SU-DHL-6 (cell line): ENCODE measurements around the gene SHOC2.

Experiments used
- H2AFZ ChIP-seq: fragments of 200-600 bp; sonication (generic); 2 replicates; pipeline ENCODE4 v1.6.1; 2014; ENCODE audit warnings: low read depth, mild to moderate bottlenecking, moderate library complexity, mixed read lengths, antibody characterized with exemption, low read length; ENCODE audit not compliant: severe bottlenecking
- H3F3A ChIP-seq: fragments of 200-600 bp; shearing (Covaris generic); 2 replicates; pipeline ENCODE4 v1.6.0; 2016; ENCODE audit warnings: antibody characterized with exemption, mild to moderate bottlenecking; ENCODE audit not compliant: insufficient read depth
- H3K27ac ChIP-seq: fragments of 200-600 bp; sonication (generic); 2 replicates; pipeline ENCODE4 v1.5.1; 2016; ENCODE audit warnings: low read depth, mild to moderate bottlenecking, low read length, moderate library complexity, mixed read lengths
- H3K27me3 ChIP-seq: fragments of 200-600 bp; sonication (generic), shearing (Covaris generic); 2 replicates; pipeline ENCODE4 v1.6.0; 2014; ENCODE audit warnings: mild to moderate bottlenecking, low read length
- H3K36me3 ChIP-seq: fragments of 200-600 bp; sonication (generic); 2 replicates; pipeline ENCODE4 v1.6.1; 2014; ENCODE audit warnings: mild to moderate bottlenecking, low read length, mixed read lengths
- H3K4me2 ChIP-seq: fragments of 300-600, 200-600 bp; shearing (Covaris generic), sonication (generic); 2 replicates; pipeline ENCODE4 v1.6.0; 2014; ENCODE audit warnings: low read length, low read depth, mild to moderate bottlenecking; ENCODE audit not compliant: poor library complexity, severe bottlenecking
- H3K4me3 ChIP-seq: fragments of 200-600 bp; sonication (generic); 2 replicates; pipeline ENCODE4 v1.5.1; 2014; ENCODE audit warnings: antibody characterized with exemption, low read length, mild to moderate bottlenecking, mixed read lengths; ENCODE audit not compliant: insufficient read depth, poor library complexity, severe bottlenecking
- H3K79me2 ChIP-seq: fragments of 200-600 bp; sonication (generic); 2 replicates; pipeline ENCODE4 v1.6.1; 2014; ENCODE audit warnings: mild to moderate bottlenecking, low read length, moderate library complexity; ENCODE audit not compliant: insufficient read depth
- H3K9ac ChIP-seq: fragments of 200-600 bp; sonication (generic); 2 replicates; pipeline ENCODE4 v1.7.0; 2014; ENCODE audit warnings: mild to moderate bottlenecking, low read length
- H3K9me2 ChIP-seq: fragments of 200-600 bp; sonication (generic); replicated peaks from 2 replicates; pipeline ENCODE4 v1.6.1; 2014; ENCODE audit warnings: low read length; ENCODE audit not compliant: insufficient read depth
- H3K9me3 ChIP-seq: fragments of 200-600 bp; sonication (generic); 2 replicates; pipeline ENCODE4 v1.6.1; 2014; ENCODE audit warnings: low read length, mixed read lengths; ENCODE audit not compliant: insufficient read depth
- H4K20me1 ChIP-seq: fragments of 200-600 bp; sonication (generic); 2 replicates; pipeline ENCODE4 v1.6.1; 2014; ENCODE audit warnings: low read depth, mild to moderate bottlenecking, antibody characterized with exemption, low read length, moderate library complexity, mixed read lengths
- EZH2phosphoT487 ChIP-seq: fragments of 200-600 bp; sonication (generic), shearing (Covaris generic); conservative IDR thresholded peaks from 2 replicates; pipeline ENCODE4 v1.6.1; 2018; ENCODE audit warnings: mild to moderate bottlenecking, antibody characterized with exemption, low read length, moderate library complexity, mixed read lengths
- TF ChIP-seq, protein P1 (sequence below): fragments of 200-600 bp; sonication (generic); IDR thresholded peaks from one replicate; pipeline ENCODE4 v1.5.1; 2017; ENCODE audit warnings: antibody characterized with exemption, mild to moderate bottlenecking, low read length, moderate library complexity; ENCODE audit not compliant: insufficient read depth, poor library complexity, severe bottlenecking

Gene SHOC2

DNA sequence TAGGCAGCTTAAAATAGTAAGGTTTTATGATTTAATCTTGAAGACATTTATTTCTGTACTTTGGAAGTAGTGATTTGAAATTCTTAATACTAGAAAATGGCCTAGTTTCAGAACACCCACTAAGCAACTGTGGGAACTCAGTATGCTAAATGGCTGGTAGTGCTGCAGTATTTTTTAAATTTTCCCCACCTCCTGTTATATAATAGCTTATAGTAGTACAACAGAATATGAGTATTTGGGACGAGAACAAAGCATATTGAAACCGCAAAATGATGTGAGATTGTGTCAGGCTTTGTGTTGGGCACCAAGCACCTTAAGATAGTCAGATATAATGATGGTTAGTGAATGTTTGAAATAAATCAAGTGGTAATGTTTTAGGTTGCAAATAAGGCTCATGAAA, 8.1 kb downstream of the SHOC2 start:
- H3K79me2 ChIP-seq = peaks cover 100% of the 10 kb centered on the region
- peaks cover 14% of the 10 kb centered on the region; the same call in 1 of the 2 replicates for H3K36me3 ChIP-seq
- no peak overlapping the region for H3K27ac ChIP-seq
- H3K4me3 ChIP-seq = no peak overlapping the region
- no peaks in the 10 kb centered on the region for H3K27me3 ChIP-seq
- H3K9me2 ChIP-seq = no peaks in the 10 kb centered on the region
- H2AFZ ChIP-seq = no peak overlapping the region
- H4K20me1 ChIP-seq = peaks cover 90% of the 10 kb centered on the region
- no peak overlapping the region for H3K4me2 ChIP-seq
- TF ChIP-seq EZH2phosphoT487 = no peak
- TF ChIP-seq, protein P1, sequence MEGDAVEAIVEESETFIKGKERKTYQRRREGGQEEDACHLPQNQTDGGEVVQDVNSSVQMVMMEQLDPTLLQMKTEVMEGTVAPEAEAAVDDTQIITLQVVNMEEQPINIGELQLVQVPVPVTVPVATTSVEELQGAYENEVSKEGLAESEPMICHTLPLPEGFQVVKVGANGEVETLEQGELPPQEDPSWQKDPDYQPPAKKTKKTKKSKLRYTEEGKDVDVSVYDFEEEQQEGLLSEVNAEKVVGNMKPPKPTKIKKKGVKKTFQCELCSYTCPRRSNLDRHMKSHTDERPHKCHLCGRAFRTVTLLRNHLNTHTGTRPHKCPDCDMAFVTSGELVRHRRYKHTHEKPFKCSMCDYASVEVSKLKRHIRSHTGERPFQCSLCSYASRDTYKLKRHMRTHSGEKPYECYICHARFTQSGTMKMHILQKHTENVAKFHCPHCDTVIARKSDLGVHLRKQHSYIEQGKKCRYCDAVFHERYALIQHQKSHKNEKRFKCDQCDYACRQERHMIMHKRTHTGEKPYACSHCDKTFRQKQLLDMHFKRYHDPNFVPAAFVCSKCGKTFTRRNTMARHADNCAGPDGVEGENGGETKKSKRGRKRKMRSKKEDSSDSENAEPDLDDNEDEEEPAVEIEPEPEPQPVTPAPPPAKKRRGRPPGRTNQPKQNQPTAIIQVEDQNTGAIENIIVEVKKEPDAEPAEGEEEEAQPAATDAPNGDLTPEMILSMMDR = no peak
- H3K9ac ChIP-seq = no peak overlapping the region
- peaks cover 20% of the 10 kb centered on the region; the same call in 1 of the 2 replicates for H3F3A ChIP-seq
- H3K9me3 ChIP-seq = no peaks in the 10 kb centered on the region

DNA sequence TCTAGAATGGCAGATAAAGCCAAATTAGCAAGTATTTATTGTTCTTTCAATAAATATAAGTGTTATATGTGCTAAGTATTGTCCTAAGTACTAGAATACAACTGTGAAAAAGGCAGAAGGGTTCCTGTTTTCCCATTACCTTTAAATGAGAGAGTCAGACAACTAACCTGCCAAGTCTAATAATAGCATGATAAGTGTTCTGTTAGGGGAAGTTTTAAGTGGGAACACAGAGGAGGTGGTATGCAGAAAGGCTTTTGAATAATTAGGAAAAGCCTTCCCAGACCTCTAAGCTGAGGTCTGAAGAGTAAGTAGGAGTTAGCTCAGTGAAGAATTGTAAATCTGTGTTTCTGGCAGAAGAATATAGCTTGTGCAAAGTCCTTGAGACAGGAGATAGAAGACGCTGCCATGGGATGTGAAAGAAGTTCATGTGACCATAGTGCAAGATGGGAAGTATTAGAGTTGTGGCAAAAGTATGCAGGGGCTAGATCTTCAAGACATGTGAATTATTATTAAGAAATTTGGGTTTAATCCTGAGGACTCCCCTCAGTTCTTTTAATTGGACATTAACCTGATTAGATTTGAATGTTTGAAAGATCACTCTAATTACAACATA, 12.5 kb downstream of the SHOC2 start:
- Histone ChIP-seq H3K79me2 (peaks cover 100% of the 10 kb centered on the region), H4K20me1 (peaks cover 80% of the 10 kb centered on the region)

DNA sequence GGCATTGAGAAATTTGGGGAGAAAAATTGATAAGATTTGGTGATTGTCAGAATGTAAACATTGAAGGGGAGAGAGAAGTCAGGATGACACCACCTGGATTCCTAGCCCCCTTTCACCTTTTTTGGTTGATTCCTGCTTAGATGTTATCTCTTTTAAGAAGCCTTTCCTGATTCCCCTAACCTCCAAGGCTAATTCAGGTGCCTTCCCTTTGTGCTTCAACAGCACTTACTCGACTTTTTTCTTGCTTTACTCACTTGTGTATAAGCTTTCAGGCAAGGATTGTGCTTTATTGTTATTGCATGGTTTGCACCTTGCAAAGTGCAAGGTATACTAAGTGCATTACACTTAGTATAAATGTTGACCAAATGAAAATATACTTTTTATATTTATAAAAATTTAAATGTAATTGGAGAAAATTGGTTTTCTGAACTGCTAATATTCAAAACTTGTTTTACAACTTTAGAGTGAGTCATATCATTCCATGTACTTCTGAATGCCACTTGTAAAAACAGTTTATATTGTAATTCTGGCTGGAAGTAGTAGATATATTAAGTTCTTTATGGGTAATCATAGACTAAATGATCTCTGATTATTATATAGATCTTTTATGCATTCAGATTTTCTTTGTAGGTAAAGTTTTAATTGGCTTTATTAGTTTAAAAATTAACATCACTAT, 13.2 kb downstream of the SHOC2 start:
- Histone ChIP-seq H3K79me2 (peaks cover 100% of the 10 kb centered on the region), H3K27ac (no peak overlapping the region), H3K36me3 (peaks cover 10% of the 10 kb centered on the region; the same call in 1 of the 2 replicates), H3F3A (peaks cover 26% of the 10 kb centered on the region; the same call in 1 of the 2 replicates), H3K9ac (no peak overlapping the region), H4K20me1 (peaks cover 72% of the 10 kb centered on the region), H3K4me2 (no peak overlapping the region), H3K4me3 (no peak overlapping the region), H3K9me3 (no peaks in the 10 kb centered on the region), H3K27me3 (no peaks in the 10 kb centered on the region), H3K9me2 (no peaks in the 10 kb centered on the region), H2AFZ (no peak overlapping the region)
- no peak for TF ChIP-seq EZH2phosphoT487
- TF ChIP-seq, protein P1 = no peak

More for the DNA sequence above, 12.5 kb downstream of the SHOC2 start:
- Histone ChIP-seq H2AFZ (no peak overlapping the region), H3K9ac (no peak overlapping the region), H3K9me2 (no peaks in the 10 kb centered on the region), H3K4me3 (no peak overlapping the region), H3K36me3 (peaks cover 7% of the 10 kb centered on the region; the same call in 1 of the 2 replicates), H3F3A (peaks cover 26% of the 10 kb centered on the region; the same call in 1 of the 2 replicates), H3K27me3 (no peaks in the 10 kb centered on the region), H3K4me2 (no peak overlapping the region), H3K27ac (no peak overlapping the region), H3K9me3 (no peaks in the 10 kb centered on the region)
- TF ChIP-seq EZH2phosphoT487 = no peak
- TF ChIP-seq, protein P1 = no peak
